NCI-H2029 treated with DMSO at 0.1 percent for 48 hours (cell line): ENCODE results near the gene GTF2E1.

ENCODE experiments used
- DNase-seq: peaks from one replicate; lab custom pipeline; 2025; lab: John Stamatoyannopoulos, UW

Gene GTF2E1

DNA sequence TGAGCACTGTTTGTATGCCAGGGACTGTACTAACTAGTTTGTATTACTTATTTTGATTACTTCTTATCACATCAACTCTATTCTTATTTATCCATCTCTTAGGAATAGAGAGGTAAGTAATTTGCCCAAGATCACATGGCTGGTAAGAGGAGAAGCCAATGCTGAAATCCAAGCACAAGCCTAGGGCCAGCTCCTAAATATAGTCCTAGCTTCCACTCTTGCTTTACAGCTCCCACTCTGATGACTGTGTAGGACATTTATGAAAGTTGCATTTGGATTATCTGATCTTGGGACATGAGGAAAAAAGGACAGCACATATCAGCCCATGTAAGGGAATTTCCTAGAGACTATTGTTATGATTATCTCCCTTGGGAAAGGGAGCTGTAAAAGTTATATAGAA, 58.1 kb downstream of the GTF2E1 start:
- DNase-seq: no peak

DNA sequence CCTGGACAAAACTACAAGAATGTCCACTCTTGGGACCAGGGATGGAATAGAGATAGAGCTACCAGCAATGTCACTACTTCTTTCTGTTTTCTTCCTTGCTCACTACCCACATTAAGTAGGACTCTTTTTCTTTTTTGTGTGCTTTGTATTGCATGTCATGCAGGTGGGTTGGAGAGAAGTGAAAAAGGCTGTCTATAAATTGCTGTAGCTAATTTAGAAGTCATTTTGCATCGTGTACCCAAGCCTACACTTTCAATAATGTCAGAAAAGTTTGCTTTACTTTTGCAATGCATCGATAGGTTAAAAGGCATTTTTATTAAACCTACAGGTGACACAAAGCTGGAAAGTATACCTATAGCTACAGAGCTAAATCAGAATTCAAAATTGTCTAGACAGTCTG, 58.9 kb downstream of the GTF2E1 start:
- DNase-seq: no peak

DNA sequence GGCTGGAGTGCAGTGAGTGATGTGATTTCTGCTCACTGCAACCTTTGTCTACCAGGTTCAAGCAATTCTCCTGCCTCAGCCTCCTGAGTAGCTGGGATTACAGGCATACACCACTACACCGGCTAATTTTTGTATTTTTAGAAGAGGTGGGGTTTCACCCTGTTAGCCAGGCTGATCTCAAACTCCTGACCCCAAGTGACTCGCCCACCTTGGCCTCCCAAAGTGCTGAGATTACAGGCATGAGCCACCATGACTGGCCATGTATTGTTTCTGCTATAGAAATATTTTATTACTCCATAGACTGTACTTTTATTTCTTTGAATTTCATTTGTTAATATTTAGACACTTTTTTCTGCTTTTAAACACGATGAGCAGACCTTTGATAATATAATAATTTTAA, 60.4 kb downstream of the GTF2E1 start:
- no peak for DNase-seq

DNA sequence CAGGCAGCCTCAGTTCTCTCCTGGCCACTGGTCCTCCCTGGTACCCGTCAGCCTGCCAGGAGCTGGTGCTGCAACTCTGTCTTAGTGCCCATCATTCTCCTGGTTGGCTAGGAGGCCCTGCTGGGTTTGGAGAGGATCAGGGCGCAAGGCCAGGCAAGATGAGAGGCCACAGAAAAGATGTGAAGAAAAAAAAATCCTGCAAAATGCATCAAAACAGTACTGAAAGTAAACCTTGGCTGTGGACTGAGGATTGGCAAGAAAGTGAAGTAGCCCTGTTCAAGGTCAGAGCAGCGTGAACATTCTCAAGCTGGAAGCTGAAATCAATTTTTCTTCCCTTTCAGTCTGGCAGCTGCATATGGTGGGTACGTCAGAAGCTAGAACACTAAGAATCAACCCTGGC, 74.2 kb downstream of the GTF2E1 start:
- no peak for DNase-seq

DNA sequence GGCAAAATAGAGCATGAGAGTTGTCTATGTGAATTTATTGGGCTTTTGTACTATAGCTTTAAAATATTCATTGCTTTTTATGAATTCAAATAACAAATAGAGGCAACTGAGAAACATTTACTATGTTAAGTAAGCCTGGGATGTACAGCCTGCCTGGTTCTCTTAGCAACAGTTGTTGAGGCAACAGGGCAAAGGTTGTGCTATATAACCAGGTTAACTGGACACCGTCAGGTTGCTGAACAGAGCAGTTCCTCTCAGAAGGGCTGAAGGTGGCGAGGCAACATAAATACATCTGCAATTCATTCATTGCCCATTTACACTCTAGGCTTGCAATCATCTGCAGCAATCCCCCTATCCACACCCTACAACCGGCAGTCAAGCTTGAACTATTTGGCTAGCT, 78.2 kb downstream of the GTF2E1 start:
- no peak for DNase-seq

DNA sequence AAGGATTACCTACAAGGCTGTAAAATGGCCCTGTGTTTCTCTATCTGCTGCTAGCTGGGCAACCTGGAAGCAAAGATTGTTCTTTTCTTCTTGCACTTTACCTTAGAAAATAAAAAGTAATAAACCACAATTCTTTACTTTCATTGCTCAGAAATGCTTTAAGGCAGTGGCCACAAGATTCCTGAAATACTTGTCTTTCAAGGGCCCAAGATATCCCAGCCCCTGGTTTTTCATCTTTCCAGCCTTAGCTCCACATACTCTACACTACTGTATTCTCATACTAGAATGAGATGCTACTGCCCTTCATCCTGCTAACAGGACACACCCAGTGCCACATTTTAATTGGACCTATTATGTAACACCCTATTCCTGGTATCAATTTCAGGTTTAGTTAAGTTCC, 78.9 kb downstream of the GTF2E1 start:
- DNase-seq: no peak

DNA sequence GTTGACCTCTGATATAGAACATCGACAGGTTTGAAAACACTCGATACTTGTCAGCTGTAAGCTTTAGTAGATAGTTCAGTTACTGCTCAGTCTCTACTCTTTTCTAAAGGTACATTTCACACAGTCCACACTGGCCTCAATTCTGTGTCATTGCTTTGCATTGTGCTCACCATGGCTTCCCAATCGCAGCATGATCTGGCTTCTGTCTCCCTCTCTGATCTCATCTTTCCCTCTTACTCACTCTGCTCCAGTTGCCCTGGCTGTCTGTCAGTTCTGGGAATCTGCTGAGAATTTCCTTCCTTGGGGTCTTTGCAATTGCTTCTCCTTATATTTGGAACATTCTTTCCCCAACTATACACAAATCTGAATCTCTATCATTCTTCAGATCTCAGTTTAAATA, 80.6 kb downstream of the GTF2E1 start:
- no peak for DNase-seq

DNA sequence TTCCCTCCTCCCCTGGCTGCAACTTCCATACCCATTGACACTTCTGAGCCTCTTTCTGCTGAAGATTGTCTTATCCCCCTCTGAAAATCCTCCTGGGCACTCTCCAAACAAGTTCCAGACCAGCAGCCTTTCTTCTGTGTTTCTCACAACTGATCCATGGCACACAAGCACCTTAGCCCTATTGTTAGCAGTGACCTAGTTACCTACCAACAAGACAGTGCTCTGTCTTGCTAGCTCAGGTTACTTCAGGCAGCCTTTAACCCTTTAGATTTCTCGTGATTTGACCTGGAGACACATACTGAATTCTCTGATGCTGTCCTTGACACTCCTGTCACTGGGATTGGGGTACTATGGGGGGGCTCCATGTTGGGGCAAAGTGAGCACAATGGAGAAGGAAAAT, 82.1 kb downstream of the GTF2E1 start:
- DNase-seq: no peak

DNA sequence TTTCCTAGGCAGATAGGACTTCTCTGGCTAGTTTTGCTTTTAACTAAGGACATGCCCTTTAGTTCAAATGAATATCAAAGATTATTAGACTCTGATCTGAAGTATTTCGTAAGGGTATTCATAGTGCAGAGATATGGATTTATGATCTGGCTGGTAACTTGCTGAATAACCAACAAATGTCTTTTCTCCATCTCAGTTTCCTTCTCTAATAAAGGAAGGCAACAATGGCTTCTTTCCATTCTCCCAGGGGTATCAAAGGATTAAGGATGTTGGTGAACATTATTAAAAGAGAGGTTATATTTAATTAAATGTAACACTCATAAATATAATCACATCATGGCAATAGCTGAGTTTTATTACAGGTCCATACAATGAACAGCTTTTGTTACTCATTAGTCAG, 86.3 kb downstream of the GTF2E1 start:
- DNase-seq: no peak

DNA sequence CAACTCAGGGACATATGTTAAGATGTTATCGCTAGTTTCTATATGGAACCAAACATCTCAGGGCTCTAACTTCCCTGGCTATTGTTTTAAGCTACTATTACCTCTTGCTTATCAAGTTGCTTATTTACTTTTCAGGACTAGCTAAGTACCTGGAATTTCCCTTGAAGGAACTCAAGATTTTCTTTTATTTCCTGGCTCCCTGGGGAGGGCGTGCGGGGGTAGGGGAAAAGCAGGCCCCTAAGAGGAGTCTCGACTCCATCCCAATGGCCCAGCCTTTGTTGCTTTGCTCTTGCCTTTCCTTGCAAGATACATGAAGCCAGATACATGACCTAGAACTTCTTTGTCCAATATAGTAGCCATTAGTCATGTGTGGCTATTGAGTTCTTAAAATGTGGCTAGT, 88.5 kb downstream of the GTF2E1 start:
- DNase-seq: no peak
